ENCODE results near the gene EIF4G3.
A peak's percentile ranks its signal among the peaks of the same experiment; 100 is the strongest.
"Not testable (repeated sequence)": the region's sequence is repeated elsewhere in the genome, so short reads cannot be mapped to it uniquely, and the experiment has no call there.

EIF4G3 gene

DNA sequence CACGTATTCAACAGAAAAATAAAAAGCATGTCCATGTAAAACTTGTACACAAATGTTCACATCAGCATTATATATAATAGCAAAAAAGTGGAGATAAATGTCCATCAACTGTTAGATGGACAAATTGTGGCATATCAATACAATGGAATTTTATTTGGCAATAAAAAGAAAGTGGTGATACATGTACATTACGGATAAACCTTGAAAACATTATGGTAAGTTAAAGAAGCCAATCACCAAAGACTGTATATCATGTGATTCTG, 76.9 kb downstream of the EIF4G3 start:
- no peak for DNase-seq

DNA sequence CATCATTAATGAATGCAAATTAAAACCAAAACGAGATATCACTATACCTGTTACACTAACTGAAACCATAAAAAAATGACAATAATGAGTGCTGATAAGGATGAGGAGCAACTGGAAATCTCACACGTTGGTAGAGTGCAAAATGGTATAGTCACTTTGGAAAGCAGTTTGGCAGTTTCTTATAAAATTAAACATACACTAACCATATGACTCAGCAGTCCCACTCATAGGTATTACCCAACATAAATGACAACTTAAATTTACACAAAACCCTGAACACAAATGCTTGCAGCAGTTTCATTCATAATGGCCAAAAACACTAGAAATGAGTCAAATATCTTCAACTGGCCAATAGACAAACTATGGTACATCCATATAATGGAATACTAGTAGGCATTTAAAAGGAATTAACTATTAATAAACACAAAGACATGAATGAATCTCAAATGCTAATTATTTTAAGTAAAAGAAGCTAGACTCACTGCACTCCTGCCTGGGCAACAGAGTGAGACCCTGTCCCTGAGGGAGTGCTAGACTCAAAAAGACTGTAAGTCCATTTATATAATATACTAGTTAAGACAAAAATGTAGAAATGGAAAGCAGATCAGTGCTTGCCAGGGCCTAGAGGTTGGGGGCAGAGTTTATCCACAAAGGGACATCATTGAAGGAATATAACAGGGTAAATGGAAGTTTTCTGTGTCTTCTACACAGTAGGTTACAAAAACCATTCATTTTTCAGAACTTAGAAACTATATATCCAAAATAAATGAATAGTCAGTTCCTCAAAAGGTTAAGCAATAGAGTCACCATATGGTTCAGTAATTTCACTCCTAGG, 77.4 kb downstream of the EIF4G3 start:
- no peak for DNase-seq

DNA sequence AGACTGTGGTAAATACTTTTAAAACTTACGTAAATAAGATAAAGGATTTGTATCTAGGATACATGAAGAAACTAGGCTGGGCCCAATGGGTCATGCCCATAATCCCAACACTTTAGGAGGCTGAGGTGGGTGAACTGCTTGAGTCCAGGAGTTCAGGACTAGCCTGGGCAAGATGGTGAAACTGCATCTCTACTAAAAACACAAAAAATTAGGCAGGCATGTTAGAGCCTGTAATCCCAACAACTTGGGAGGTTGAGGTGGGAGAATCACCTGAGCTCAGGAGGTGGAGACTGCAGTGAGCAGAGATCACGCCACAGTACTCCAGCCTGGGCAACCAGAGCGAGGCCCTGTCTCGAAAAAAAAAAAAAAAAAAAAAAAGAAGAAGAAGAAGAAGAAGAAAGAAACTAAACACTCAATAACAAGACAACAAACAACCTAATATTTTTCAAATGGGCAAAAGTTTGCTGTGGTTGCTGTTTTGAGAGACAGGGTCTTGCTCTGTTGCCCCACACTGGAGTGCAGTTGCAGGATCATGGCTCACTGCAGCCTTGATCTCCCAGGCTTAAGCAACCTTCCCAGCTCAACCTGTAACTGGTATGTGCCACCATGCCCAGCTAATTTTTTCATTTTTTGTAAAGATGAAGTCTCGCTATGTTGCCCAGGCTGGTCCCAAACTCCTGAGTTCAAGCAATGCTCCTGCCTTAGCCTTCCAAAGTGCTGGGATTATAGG, 78.3 kb downstream of the EIF4G3 start:
- no peak for DNase-seq

DNA sequence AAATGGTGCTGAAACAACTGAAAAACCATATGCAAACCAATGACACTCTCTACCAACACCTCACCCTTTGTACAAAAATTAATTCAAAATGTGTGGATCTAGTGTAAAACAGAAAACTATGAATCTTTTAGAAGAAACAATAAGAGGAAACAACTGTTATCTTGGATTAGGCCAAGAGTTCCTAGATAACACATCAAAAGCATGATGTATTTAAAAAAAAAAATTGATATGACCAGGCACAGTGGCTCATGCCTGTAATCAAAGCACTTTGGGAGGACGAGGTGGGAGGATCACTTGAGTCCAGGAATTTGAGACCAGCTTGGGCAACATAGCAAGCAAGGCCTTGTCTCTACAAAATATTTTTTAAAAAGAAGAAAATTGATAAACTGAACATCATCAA, 79.0 kb downstream of the EIF4G3 start:
- no peak for DNase-seq

DNA sequence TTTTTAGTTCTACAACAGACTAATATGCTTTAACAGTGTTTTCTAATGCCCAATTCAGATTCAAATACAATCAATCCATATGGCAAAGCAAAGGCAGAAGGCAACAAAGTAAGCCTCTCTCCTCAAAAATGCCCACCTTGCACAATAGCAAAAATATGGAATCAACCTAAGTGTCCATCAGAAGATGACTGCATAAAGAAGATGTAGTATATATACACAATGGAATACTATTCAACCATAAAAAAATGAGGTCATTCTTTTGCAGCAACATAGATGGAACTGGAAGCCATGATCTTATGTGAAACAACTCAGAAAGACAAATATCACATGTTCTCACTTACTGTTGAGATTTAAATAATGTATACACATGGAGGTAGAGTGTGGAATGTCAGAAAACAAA, 80.7 kb downstream of the EIF4G3 start:
- no peak for DNase-seq

DNA sequence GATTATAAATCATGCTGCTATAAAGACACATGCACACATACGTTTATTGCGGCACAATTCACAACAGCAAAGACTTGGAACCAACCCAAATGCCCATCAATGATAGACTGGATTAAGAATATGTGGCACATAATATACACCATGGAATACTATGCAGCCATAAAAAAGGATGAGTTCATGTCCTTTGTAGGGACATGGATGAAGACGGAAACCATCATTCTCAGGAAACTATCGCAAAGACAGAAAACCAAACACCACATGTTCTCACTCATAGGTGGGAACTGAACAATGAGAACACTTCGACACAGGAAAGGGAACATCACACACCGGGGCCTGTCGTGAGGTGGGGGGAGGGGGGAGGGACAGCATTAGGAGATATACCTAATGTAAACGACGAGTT, 82.4 kb downstream of the EIF4G3 start:
- DNase-seq = not testable (repeated sequence)

DNA sequence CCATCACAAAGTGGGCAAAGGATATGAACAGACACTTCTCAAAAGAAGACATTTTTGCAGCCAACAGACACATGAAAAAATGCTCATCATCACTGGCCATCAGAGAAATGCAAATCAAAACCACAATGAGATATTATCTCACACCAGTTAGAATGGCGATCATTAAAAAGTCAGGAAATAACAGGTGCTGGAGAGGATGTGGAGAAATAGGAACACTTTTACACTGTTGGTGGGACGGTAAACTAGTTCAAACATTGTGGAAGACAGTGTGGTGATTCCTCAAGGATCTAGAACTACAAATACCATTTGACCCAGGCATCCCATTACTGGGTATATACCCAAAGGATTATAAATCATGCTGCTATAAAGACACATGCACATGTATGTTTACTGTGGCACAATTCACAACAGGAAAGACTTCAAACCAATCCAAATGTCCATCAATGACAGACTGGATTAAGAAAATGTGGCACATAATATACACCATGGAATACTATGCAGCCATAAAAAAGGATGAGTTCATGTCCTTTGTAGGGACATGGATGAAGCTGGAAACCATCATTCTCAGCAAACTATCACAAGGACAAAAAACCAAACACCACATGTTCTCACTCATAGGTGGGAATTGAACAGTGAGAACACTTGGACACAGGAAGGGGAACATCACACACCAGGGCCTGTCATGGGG, 83.3 kb downstream of the EIF4G3 start:
- not testable (repeated sequence) for DNase-seq

DNA sequence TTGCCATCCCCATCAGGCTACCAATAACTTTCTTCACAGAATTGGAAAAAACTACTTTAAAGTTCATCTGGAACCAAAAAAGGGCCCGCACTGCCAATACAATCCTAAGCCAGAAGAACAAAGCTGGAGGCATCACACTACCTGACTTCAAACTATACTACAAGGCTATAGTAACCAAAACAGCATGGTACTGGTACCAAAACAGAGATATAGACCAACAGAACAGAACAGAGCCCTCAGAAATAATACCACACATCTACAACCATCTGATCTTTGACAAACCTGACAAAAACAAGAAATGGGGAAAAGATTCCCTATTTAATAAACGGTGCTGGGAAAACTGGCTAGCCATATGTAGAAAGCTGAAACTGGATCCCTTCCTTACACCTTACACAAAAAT, 84.2 kb downstream of the EIF4G3 start:
- DNase-seq = not testable (repeated sequence)

DNA sequence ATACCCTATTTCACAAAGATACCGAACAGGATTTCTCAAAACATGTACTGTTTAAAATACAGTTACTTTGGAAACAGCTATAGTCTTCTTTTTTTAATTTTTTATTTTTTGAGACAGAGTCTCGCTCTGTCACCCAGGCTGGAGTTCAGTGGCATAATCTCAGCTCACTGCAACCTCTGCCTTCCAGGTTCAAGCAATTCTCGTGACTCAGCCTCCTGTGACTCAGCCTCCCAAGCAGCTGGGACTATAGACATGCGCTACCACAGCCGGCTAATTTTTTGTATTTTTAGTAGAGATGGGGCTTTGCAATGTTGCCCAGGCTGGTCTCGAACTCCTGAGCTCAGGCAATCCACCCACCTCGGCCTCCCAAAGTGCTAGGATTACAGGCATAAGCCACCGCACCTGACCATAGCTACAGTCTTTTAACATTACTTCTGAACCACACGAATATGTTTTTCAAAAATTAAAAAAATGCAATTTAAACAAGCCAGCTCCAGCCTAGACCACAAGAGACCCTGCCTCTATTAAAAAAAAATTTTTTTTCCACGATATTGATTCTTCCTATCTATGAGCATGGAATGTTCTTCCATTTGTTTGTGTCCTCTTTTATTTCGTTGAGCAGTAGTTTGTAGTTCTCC, 85.5 kb downstream of the EIF4G3 start:
- peak; percentile 45 to 76 for DNase-seq

DNA sequence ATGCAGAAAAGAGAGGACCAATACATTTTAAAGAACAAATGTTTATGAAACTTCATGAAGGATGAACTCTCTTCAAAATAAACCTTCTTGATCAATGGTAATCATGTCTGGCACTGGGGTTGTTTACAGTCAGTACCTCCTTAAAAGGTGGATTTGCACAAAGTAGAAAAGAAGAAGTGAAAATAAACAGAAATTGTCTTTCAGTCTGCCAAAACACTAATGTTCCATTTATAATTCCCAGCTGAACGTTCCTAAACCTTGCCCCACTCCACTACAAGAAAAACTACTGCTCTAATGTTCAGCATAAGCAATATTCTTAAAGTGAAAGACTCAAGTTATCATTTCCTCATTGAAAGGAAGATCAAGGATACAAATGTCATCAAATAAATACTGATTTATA, 86.2 kb downstream of the EIF4G3 start:
- DNase-seq = no peak

DNA sequence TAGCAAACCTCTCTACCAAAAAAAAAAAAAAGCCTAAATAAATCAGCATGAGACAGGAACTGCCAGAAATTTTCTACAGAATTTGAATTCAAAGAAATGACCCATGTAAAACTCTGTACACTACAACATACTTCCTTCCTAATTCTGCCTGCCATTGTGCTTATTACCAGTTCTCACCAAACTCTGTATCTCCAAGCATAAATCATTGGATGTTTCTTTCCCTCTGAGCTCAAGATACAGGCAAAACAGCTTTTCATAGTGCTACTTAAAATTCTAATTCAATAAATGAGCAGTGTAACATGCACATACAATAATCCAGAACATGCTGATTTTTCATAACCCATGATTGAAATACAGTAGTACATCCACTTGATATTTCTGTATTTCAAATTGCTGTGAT, 87.0 kb downstream of the EIF4G3 start:
- DNase-seq = no peak

DNA sequence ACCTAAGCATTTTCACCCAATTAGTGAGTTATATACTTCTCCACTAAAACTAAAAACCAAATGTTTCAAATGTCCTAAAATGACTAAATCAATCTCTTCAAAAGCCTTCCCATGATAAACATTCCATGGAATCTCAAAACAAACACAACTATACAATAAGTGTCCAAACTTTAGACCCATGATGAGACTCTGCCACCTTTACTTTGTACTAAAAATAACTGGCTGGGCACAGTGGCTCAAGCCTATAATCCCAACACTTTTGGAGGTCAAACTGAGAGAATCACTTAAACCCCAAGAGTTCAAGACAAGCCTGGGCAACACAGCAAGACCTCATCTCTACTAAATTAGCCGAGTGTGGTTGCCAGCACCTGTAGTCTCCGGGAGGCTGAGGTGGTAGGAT, 87.4 kb downstream of the EIF4G3 start:
- no peak for DNase-seq

DNA sequence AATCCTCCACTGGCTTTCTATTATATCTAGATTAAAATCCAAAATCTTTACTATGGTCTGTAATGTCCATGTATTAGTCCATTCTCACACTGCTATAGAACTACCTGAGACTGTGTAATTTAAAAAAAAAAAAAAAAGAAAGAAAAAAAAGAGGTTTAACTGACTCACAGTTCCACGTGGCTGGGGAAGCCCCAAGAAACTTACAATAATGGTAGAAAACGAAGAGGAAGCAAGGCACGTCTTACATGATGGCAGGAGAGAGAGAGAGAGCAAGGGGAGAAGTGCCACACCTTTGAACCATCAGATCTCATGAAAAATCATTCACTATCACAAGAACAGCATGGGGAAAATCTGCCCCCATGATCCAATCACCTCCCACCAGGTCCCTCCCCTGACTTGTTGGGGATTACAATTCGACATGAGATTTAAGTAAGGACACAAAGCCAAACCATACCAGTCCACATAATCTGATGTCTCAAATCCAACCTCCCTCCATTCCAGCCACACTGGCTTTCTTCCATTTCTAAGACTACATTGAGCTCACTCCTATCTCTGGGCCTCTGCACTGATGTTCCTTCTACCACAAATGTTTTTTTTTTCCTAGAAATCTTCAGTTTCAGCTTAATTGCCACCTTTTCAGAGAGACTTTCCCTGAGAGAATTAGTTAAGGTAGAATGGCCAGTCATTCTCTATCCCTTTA, 92.4 kb downstream of the EIF4G3 start:
- DNase-seq = no peak

DNA sequence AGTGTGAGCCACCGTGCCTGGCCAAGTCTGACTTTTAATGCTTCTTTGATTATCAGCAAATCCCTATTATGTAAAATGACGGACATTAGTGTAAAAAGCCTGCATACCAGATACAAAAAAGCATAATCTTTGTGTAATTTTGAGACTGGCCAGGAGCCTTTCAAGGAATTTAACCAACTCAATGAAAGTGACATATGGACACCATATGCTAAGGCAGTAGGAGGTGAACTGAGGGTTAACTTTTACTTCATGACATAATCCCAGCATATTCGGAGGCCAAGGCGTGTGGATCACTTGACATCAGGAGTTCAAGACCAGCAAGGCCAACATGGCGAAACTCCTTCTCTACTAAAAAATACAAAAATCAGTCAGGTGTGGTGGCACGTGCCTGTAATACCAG, 94.6 kb downstream of the EIF4G3 start:
- no peak for DNase-seq

DNA sequence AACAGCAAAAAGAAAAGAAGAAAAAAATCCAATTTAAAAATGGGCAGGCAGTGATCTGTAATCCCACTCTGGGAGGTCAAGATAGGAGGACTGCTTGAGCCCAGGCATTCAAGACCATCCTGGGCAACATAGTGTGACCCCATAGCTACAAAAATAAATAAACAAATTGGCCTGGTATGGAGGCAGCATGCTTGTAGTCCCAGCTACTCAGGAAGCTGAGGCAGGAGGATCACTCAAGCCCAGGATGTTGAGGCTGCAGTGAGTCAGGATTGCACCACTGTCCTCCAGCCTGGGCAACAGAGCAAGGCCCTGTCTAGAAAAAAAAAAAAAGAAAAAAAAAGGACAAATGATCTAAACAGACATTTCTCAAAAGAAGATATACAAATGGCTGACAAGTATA, 99.6 kb downstream of the EIF4G3 start:
- peak; percentile 8 to 47 for DNase-seq

DNA sequence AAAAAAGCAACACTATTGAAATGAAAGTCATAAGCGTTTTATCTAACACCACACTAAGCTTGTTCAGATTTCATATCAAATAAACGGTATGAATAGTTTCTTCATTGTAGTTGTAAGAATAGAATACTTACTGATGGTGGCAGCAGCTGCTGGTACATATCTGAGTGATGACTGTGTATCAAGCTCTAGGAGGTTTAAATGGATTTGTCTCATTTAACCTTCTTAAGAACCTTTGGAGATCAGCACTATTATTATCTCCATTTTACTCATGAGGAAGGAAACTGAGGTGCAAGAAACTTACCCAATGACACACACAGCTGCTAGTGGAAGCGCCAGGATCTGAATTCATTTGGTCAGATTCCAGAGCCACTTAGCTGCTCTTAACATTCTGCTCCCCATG, 104.0 kb downstream of the EIF4G3 start:
- DNase-seq = no peak

DNA sequence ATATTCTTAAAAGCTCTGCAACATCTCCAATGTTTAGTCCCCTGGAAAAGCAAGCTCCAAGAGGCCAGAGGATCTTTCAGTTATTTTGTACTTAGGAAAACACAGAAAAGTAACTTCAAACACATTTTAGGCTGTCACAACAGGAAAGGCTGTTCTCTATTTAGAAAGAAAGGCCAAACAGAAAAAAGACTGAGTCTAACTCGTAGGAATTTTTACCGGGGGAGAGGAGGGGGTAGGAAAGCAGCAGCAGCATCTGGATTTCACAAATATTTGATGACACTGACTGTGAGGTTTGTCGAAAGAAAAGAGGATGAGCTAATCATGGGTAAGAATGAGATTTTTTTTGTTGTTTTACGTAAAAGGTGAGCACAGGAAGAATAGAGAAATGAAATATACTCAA, 107.1 kb downstream of the EIF4G3 start:
- no peak for DNase-seq

DNA sequence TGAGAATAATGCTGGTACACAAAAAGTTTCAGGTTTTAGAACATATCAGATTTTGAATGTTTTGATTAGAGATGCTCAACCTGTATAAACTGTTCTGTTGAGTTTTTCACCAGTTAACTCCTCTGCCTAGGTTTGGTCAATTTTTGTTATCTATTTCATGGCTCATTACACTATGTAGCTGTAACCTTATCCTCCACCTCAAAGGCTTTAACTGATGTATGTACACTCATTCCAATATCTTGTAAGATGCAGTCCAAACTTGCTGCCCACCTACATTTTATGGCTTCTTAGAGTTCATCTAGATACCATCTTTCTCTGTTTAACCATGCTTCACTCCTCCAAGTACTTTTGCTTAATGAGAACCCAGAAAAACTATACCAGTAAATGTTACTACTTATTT, 107.8 kb downstream of the EIF4G3 start:
- no peak for DNase-seq

DNA sequence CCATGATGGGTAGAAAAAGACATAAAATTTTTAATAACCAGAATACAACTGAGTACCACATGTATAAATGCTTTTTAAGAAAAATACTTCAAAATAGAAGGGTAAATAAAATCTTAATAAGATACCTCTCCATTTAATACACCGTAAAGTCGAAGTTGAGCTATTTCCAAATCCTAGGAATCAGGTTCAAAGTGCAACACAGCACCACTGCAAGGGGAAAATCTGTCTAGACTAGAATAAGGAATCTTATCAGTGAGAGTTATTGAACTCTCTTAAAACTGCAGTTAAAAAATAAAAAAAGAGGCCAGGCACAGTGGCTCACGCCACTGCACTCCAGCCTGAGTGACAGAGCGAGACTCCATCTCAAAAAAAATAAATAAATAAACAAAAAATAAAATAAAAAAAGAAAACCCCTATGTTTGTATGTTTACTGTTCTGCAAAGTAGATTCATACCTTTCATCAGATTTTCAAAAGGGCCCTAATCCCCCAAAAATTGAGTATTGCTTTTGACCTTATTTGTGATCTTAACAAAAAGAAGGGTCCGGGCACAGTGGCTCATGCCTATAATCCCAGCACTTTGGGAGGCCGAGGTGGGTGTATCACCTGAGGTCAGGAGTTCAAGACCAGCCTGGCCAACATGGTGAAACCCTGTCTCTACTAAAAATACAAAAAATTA, 109.0 kb downstream of the EIF4G3 start:
- no peak for DNase-seq

DNA sequence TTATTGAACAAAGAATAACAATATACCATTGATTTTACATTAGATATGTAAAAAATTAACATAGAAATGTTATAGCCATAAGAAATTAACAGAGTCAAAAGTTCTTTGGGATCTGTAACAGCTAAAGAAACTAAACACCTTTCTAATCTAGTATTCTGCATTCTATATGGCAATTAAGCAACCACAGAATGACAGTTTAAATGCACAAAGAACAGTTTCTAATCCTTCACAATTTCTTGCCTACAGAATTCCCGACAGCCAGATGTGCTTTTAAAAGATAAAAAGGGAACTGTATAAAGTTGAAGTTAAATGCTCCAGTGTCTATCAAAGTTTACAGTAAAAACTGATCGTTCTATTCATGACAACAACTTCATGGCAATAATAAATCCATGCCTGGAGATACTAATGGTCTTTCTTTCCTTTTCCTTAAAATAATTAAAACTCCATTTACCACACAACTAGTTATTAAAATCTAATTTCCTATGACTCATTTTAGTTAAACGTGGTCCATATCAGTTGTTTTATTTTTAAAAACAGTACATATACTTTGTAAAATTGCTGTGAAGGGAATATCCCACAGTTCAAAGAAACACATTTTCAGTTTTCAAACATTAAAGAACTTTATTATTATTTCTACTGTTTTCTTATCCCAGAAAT, 110.2 kb downstream of the EIF4G3 start:
- DNase-seq = no peak

DNA sequence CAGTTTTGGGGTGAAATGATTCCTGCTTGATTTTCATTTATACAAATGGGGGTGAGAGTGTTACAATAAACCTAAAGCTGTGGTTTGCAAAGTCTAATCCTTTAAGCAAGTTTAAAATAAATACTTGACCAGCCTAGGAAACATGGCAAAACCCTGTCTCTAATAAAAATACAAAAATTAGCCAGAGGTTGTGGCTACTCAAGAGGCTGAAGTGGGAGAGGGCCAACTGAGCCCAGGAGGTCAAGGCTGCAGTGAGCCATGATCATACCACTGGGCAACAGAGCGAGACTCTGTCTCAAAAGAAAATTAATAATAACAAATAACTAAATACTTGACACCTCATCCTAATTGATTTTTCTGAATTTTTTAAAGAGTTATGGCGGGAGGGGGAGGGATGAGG, 110.8 kb downstream of the EIF4G3 start:
- DNase-seq = no peak

DNA sequence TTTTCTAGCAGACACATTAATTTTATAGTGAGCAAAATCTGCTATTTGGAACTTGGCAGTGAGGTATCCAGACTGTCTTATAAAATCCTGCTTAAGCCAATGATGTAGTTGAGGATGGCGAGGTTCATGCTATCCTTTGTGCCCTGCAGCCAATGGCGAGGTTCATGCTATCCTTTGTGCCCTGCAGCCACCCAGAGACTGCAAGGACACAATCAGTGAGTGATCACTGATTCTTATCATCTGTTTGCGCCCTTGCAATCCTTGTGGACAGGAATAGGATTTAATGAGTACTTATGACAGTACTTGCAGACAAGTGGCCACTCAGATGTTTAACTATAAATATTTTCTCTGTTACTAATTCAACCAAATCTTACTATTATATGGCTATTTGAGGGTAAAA, 112.6 kb downstream of the EIF4G3 start:
- DNase-seq = no peak
